Naive B cell (primary cell): Measurements from ENCODE around the gene CRADD. TPM values are rescaled to one million over a fixed set of nuclear protein-coding genes. Genes with fewer than 3 reads are reported as not detected.

Experiments used
- ATAC-seq, 2 donors: fragments of 150-1000 bp; cut with Tn5 transposase; 2 replicates each; pipeline ENCODE4 v1.10.0; 2021; ENCODE audit warnings: low read depth in 2 of 2, mild to moderate bottlenecking in 2 of 2, moderate library complexity in 2 of 2
- DNase-seq: peaks from one replicate; pipeline ENCODE4 v3.0.0; 2022
- H3K27ac Mint-ChIP-seq, 6 donors: one replicate each; pipeline ENCODE4 v1.8.0; 2020 to 2022; ENCODE audit warnings: mild to moderate bottlenecking in 6 of 6, mixed read lengths in 6 of 6, moderate library complexity in 5 of 6, inconsistent platforms in 2 of 6
- H3K27me3 Mint-ChIP-seq, 3 donors: one replicate each; pipeline ENCODE4 v1.8.0; 2021 to 2022; ENCODE audit warnings: mixed read lengths in 3 of 3, mild to moderate bottlenecking in 1 of 3
- H3K36me3 Mint-ChIP-seq, 2 donors: one replicate each; pipeline ENCODE4 v1.8.0; 2020 to 2022; ENCODE audit warnings: mixed read lengths in 2 of 2, inconsistent platforms in 1 of 2, mild to moderate bottlenecking in 1 of 2
- H3K4me1 Mint-ChIP-seq, 3 donors: one replicate each; pipeline ENCODE4 v1.8.0; 2020 to 2022; ENCODE audit warnings: mixed read lengths in 3 of 3, inconsistent platforms in 1 of 3, mild to moderate bottlenecking in 1 of 3, moderate library complexity in 1 of 3
- H3K4me3 Mint-ChIP-seq, 8 donors: one replicate each; pipeline ENCODE4 v1.8.0; 2020 to 2022; ENCODE audit warnings: mild to moderate bottlenecking in 8 of 8, mixed read lengths in 8 of 8, moderate library complexity in 8 of 8, inconsistent platforms in 2 of 8
- H3K9me3 Mint-ChIP-seq, 7 donors: one replicate each; pipeline ENCODE4 v1.8.0; 2020 to 2022; ENCODE audit warnings: mixed read lengths in 7 of 7, mild to moderate bottlenecking in 5 of 7, inconsistent platforms in 2 of 7, moderate library complexity in 1 of 7
- polyA plus RNA-seq, 6 donors: library from polyadenylated mRNA; unstranded; fragments of 300-500 nt; fragmentation: Illumina TruSeq; gene quantifications; one replicate each; pipeline ENCODE4 v1.2.3, GENCODE V29; 2021; ENCODE audit warnings: low read depth in 6 of 6

CRADD gene
- polyA plus RNA-seq, 6 donors from 2014 or later = 11.1 to 21.1 (median 11.1) TPM

- Mint-ChIP-seq H3K9me3 (peaks cover 0 to 19% (median 10%) of the 10 kb centered on the region in 7 donors), H3K4me1 (peaks cover 4 to 9% (median 9%) of the 10 kb centered on the region in 3 donors), H3K36me3 (peaks cover 3 to 14% of the 10 kb centered on the region in 2 donors), H3K27me3 (no peaks in the 10 kb centered on the region), H3K4me3 (no peak overlapping the region), H3K27ac (no peak overlapping the region)
- ATAC-seq = no peak
- no peak for DNase-seq
These were observed 225.8 kb downstream of the CRADD start for GRCh38 chr12:93902736-93903562.

- Mint-ChIP-seq H3K4me1 (peaks cover 4 to 9% (median 9%) of the 10 kb centered on the region in 3 donors), H3K27ac (no peak overlapping the region)
- DNase-seq = no peak
These were observed 226.9 kb downstream of the CRADD start for GRCh38 chr12:93904124-93904523.

GRCh38 chr12:93908264-93908663, 231.1 kb downstream of the CRADD start:
- Mint-ChIP-seq H3K27ac (no peak overlapping the region), H3K27me3 (no peaks in the 10 kb centered on the region), H3K36me3 (no peaks in the 10 kb centered on the region), H3K4me1 (peaks cover 4 to 7% (median 6%) of the 10 kb centered on the region in 3 donors), H3K9me3 (peaks cover 0 to 4% (median 0%) of the 10 kb centered on the region in 7 donors), H3K4me3 (no peak overlapping the region)
- DNase-seq (no peak), ATAC-seq (no peak)

More at GRCh38 chr12:93904124-93904523, 226.9 kb downstream of the CRADD start:
- Mint-ChIP-seq H3K4me3 (no peak overlapping the region), H3K9me3 (peaks cover 0 to 19% (median 10%) of the 10 kb centered on the region in 7 donors), H3K27me3 (no peaks in the 10 kb centered on the region), H3K36me3 (peaks cover 3 to 14% of the 10 kb centered on the region in 2 donors)
- ATAC-seq = no peak

- H3K4me3 Mint-ChIP-seq = no peak overlapping the region
These were observed 231.8 kb downstream of the CRADD start for GRCh38 chr12:93908846-93909567.

GRCh38 chr12:93911396-93911795, 234.2 kb downstream of the CRADD start:
- Mint-ChIP-seq H3K9me3 (no peaks in the 10 kb centered on the region), H3K4me1 (no peaks in the 10 kb centered on the region), H3K4me3 (no peak overlapping the region), H3K27ac (no peak overlapping the region), H3K27me3 (no peaks in the 10 kb centered on the region), H3K36me3 (no peaks in the 10 kb centered on the region)
- ATAC-seq = no peak
- DNase-seq = no peak

More at GRCh38 chr12:93908846-93909567, 231.8 kb downstream of the CRADD start:
- Mint-ChIP-seq H3K36me3 (no peaks in the 10 kb centered on the region), H3K4me1 (no peaks in the 10 kb centered on the region), H3K27ac (peak overlapping the region in 1 of 6 donors; percentile 1), H3K9me3 (peaks cover 0 to 3% (median 0%) of the 10 kb centered on the region in 7 donors), H3K27me3 (no peaks in the 10 kb centered on the region)
- no peak for ATAC-seq
- DNase-seq = no peak

GRCh38 chr12:93912086-93912733, 235.0 kb downstream of the CRADD start:
- Mint-ChIP-seq H3K36me3 (no peaks in the 10 kb centered on the region), H3K9me3 (no peaks in the 10 kb centered on the region), H3K27me3 (no peaks in the 10 kb centered on the region), H3K4me1 (no peaks in the 10 kb centered on the region), H3K27ac (no peak overlapping the region), H3K4me3 (no peak overlapping the region)
- DNase-seq (no peak), ATAC-seq (no peak)

GRCh38 chr12:93913845-93914244, 236.7 kb downstream of the CRADD start:
- Mint-ChIP-seq H3K36me3 (no peaks in the 10 kb centered on the region), H3K27me3 (no peaks in the 10 kb centered on the region), H3K4me1 (no peaks in the 10 kb centered on the region), H3K27ac (no peak overlapping the region), H3K9me3 (peaks cover 0 to 5% (median 0%) of the 10 kb centered on the region in 7 donors), H3K4me3 (no peak overlapping the region)
- ATAC-seq (no peak), DNase-seq (no peak)

GRCh38 chr12:93914281-93914680, 237.1 kb downstream of the CRADD start:
- H3K4me3 Mint-ChIP-seq = no peak overlapping the region
- no peaks in the 10 kb centered on the region for H3K27me3 Mint-ChIP-seq
- H3K27ac Mint-ChIP-seq = no peak overlapping the region
- H3K4me1 Mint-ChIP-seq = no peaks in the 10 kb centered on the region
- H3K36me3 Mint-ChIP-seq = no peaks in the 10 kb centered on the region
- no peak for DNase-seq
- H3K9me3 Mint-ChIP-seq = peaks cover 0 to 5% (median 0%) of the 10 kb centered on the region in 7 donors
- ATAC-seq = no peak

- peaks cover 0 to 5% (median 0%) of the 10 kb centered on the region in 7 donors for H3K9me3 Mint-ChIP-seq
- no peak for DNase-seq
- ATAC-seq = no peak
- H3K4me3 Mint-ChIP-seq = peak overlapping the region in 1 of 8 donors; percentile 9
- H3K27ac Mint-ChIP-seq = no peak overlapping the region
- no peaks in the 10 kb centered on the region for H3K27me3 Mint-ChIP-seq
- H3K36me3 Mint-ChIP-seq = no peaks in the 10 kb centered on the region
- no peaks in the 10 kb centered on the region for H3K4me1 Mint-ChIP-seq
These were observed 238.2 kb downstream of the CRADD start for GRCh38 chr12:93915411-93915810.

- DNase-seq (no peak), ATAC-seq (no peak)
- H3K9me3 Mint-ChIP-seq = peaks cover 0 to 5% (median 0%) of the 10 kb centered on the region in 7 donors
- no peak overlapping the region for H3K4me3 Mint-ChIP-seq
- H3K36me3 Mint-ChIP-seq = no peaks in the 10 kb centered on the region
- H3K27me3 Mint-ChIP-seq = no peaks in the 10 kb centered on the region
- H3K4me1 Mint-ChIP-seq = no peaks in the 10 kb centered on the region
- no peak overlapping the region for H3K27ac Mint-ChIP-seq
These were observed 239.2 kb downstream of the CRADD start for GRCh38 chr12:93916402-93916801.

- no peak overlapping the region for H3K4me3 Mint-ChIP-seq
- DNase-seq (no peak), ATAC-seq (no peak)
- no peaks in the 10 kb centered on the region for H3K27me3 Mint-ChIP-seq
- H3K4me1 Mint-ChIP-seq = no peaks in the 10 kb centered on the region
- no peaks in the 10 kb centered on the region for H3K36me3 Mint-ChIP-seq
- H3K9me3 Mint-ChIP-seq = peaks cover 0 to 5% (median 0%) of the 10 kb centered on the region in 7 donors
- H3K27ac Mint-ChIP-seq = no peak overlapping the region
These were observed 241.1 kb downstream of the CRADD start for GRCh38 chr12:93918262-93918661.

- H3K36me3 Mint-ChIP-seq = no peaks in the 10 kb centered on the region
- ATAC-seq (no peak), DNase-seq (no peak)
- H3K4me1 Mint-ChIP-seq = no peaks in the 10 kb centered on the region
- no peak overlapping the region for H3K4me3 Mint-ChIP-seq
- H3K27me3 Mint-ChIP-seq = no peaks in the 10 kb centered on the region
- no peak overlapping the region for H3K27ac Mint-ChIP-seq
- peaks cover 0 to 5% (median 0%) of the 10 kb centered on the region in 7 donors for H3K9me3 Mint-ChIP-seq
These were observed 241.7 kb downstream of the CRADD start for GRCh38 chr12:93918900-93919299.

- DNase-seq (no peak), ATAC-seq (no peak)
- Mint-ChIP-seq H3K4me3 (no peak overlapping the region), H3K36me3 (peaks cover 0 to 11% of the 10 kb centered on the region in 2 donors), H3K27ac (no peak overlapping the region), H3K4me1 (no peaks in the 10 kb centered on the region), H3K27me3 (no peaks in the 10 kb centered on the region), H3K9me3 (peaks cover 4 to 16% (median 8%) of the 10 kb centered on the region in 7 donors)
These were observed 244.3 kb downstream of the CRADD start for GRCh38 chr12:93921521-93921920.
